Activated T-cell treated with anti-CD3 and anti-CD28 coated beads for 24 hours (primary cell): ENCODE data around the gene BORCS8.
A peak's percentile ranks its signal among the peaks of the same experiment; 100 is the strongest.
"Not testable (repeated sequence)": the region's sequence is repeated elsewhere in the genome, so short reads cannot be mapped to it uniquely, and the experiment has no call there.

ENCODE experiments used
- DNase-seq: peaks from one replicate; pipeline ENCODE4 v3.0.0-alpha.2; 2020; ENCODE audit warnings: low read depth

Gene BORCS8

GRCh38 chr19:19192078-19192882, at the start of gene BORCS8, which contains the start of gene RFXANK:
BORCS8 (minus strand) TSS chr19:19192152; CDS start chr19:19192117, 35 bp downstream.
RFXANK (plus strand) TSS chr19:19192258; CDS start chr19:19193947, 1,689 bp downstream.
- DNase-seq, result peak; percentile 99

GRCh38 chr19:19240476-19240875, 48.5 kb upstream of the BORCS8 start:
- no peak for DNase-seq

- no peak for DNase-seq
Measured at GRCh38 chr19:19239675-19240074, 47.7 kb upstream of the BORCS8 start.

GRCh38 chr19:19238126-19238894, 46.4 kb upstream of the BORCS8 start:
- DNase-seq, result no peak

- no peak for DNase-seq
Measured at GRCh38 chr19:19236173-19236572, 44.2 kb upstream of the BORCS8 start.

GRCh38 chr19:19234220-19234816, 42.4 kb upstream of the BORCS8 start:
- DNase-seq, result no peak

GRCh38 chr19:19232261-19232721, 40.3 kb upstream of the BORCS8 start:
- DNase-seq, result no peak

- DNase-seq, result no peak
Measured at GRCh38 chr19:19230999-19231398, 39.0 kb upstream of the BORCS8 start.

GRCh38 chr19:19229701-19230100, 37.7 kb upstream of the BORCS8 start:
- no peak for DNase-seq

GRCh38 chr19:19227217-19227616, 35.3 kb upstream of the BORCS8 start:
- DNase-seq, result no peak

GRCh38 chr19:19226663-19227062, 34.7 kb upstream of the BORCS8 start:
- DNase-seq, result no peak

GRCh38 chr19:19226204-19226603, 34.3 kb upstream of the BORCS8 start:
- DNase-seq, result no peak

- DNase-seq, result peak; percentile 62
Measured at GRCh38 chr19:19224852-19225494, 33.0 kb upstream of the BORCS8 start.

- no peak for DNase-seq
Measured at GRCh38 chr19:19224150-19224851, 32.3 kb upstream of the BORCS8 start.

- no peak for DNase-seq
Measured at GRCh38 chr19:19223636-19224035, 31.7 kb upstream of the BORCS8 start.

- no peak for DNase-seq
Measured at GRCh38 chr19:19223060-19223459, 31.1 kb upstream of the BORCS8 start.

GRCh38 chr19:19221000-19221399, 29.0 kb upstream of the BORCS8 start:
- not testable (repeated sequence) for DNase-seq

GRCh38 chr19:19218911-19219310, 27.0 kb upstream of the BORCS8 start:
- no peak for DNase-seq

- DNase-seq, result no peak
Measured at GRCh38 chr19:19217099-19217498, 25.1 kb upstream of the BORCS8 start.

- no peak for DNase-seq
Measured at GRCh38 chr19:19215792-19216191, 23.8 kb upstream of the BORCS8 start.

- no peak for DNase-seq
Measured at GRCh38 chr19:19214892-19215291, 22.9 kb upstream of the BORCS8 start.

- DNase-seq, result no peak
Measured at GRCh38 chr19:19214159-19214490, 22.2 kb upstream of the BORCS8 start.
